Posterior vena cava (tissue), 2 donors: ENCODE results near the gene LNX1. TPM values are rescaled to one million over a fixed set of nuclear protein-coding genes. Genes with fewer than 3 reads are reported as not detected.
"Not testable (repeated sequence)": the region's sequence is repeated elsewhere in the genome, so short reads cannot be mapped to it uniquely, and the experiment has no call there.

Experiments used
- DNase-seq: peaks from one replicate; pipeline ENCODE4 v3.0.0-alpha.2; 2020; ENCODE audit warnings: low spot score
- intact Hi-C, 2 donors: fragments of 100-400 bp; cut with DNase I; formaldehyde crosslinking; loops; one replicate each; pipeline versions ENCODE4 v1.14.1 to v1.14.2; 2022 to 2023
- total RNA-seq, 2 donors: library from RNA; stranded (reverse); fragmentation: NEBNext Ultra II Directional; extraction: Animal tissue kit (Norgen Biotek cat#: 25700); gene quantifications; one replicate each; pipeline ENCODE4 v1.2.1, GENCODE V29; 2021
- donor health status: DM: yes; HTN: yes; CAD: no.
- donor health status: DM: yes; HTN: yes; CAD: no.

Gene LNX1
- total RNA-seq, 2 donors from 2014 or later, result 3.7 to 4.7 TPM

DNA sequence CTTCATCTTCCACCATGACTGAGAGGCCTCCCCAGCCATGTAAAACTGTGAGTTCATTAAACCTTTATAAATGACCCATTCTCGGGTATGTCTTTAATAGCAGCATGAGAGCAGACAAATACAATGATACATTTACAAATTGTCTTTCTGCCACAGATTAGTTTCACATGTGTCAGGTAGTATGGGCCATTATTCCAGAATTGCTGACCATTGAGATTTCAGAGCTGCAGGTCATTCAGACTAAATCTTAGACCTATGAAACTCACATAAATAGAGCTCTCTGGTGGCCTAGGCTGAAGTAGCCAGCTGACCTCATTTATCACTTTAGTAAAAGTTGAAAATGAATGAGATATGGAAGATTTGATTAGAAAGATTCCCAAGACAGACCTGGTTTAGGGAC lies 108.0 kb downstream of the LNX1 start:
- intact Hi-C loops, result no loop called here

DNA sequence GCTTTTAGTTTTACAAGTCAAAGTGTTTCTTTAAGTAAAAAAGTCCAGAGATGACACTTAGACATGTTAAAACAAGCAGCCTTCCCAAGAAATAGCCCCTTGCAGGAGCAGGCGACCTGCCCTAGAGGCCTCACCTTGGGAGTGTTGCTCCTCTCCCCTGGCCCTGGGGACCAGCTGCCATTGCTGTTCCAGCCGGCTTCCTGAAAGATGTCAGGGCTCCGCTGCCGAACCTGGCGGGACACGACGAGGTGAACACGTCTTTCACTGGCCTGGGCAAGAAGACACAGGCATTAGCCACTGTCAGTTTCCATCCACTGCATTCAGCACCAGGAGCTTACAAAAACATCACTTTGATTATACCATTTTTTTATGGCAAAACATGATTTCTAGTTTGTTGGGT lies 109.7 kb downstream of the LNX1 start:
- DNase-seq, result no peak
- intact Hi-C loops, result no loop called here

More for the DNA sequence above, 108.0 kb downstream of the LNX1 start:
- no peak for DNase-seq

GRCh38 chr4:53480909-53481308 lies 110.4 kb downstream of the LNX1 start:
- no peak for DNase-seq
- intact Hi-C loops, result no loop called here

DNA sequence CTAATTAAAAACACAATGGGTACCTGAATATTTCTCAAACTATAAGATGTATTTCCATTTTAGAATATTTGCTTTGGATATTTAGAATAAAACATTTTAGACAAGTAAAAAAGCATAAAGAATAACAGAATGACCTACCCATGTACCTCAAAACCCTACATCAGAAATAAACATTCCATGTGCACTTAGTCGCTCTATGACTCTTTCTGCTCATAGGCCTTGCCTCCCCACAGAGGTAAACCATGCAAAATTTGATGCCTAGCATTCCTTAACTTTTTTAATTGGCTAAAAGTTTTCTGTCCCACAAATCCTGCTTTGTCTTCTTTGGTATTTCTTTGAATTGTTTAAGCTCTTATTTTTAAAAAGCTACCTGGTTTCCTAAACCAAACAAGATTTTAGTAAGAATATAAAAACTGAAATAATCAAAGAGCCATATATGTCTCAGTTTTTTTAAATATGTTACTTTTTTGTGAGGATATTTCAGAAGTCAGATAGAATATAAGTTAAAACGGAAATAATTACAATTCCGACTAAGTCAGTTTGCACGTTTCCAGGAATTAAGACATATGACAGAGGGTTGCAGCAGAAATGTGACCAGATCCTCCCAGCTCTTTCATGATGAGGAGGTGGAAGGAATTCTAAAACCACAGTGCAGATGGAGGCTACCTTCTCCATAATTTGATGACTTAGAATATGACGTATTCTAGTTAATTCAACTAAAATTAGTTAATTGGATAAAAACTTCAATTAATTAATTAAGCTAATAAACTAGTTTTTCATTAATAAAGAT lies 111.4 kb downstream of the LNX1 start:
- DNase-seq, result no peak
- intact Hi-C loops, result no loop called here

DNA sequence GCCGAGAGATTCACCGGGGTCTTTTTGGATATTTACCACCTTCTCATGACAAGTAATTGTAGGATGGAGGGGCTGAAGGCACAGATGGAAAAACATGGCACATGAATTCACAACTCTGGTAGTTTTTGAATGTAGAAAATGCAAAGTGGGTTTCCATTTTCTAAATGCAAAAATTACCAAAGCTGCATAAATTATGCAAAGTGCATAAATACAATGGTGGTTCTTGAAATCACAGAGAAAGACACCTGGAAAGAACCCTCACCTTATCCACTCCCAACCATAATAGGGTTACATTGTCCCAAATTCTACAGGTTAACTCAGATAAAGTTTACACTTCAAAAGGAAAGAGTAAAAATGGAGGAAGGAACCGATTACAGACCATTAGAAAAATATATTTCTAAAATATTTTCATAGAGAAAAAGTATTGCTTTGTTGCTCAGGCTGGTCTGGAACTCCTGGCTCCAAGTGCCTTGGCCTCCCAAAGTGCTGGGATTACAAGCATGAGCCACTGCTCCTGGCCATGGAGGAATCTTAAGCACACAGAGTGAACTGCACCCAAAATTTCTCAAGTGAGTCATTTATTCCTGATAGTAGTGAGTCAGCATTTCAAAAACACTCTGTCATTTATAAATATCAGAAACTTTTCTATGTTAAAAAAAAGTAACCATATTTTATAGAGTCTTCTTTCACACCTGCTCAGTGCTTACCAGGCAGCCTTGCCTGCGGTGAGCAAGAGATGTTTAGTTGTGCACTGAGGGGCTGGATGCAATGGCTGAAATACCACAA lies 112.4 kb downstream of the LNX1 start:
- DNase-seq, result no peak
- intact Hi-C loops, result no loop called here

DNA sequence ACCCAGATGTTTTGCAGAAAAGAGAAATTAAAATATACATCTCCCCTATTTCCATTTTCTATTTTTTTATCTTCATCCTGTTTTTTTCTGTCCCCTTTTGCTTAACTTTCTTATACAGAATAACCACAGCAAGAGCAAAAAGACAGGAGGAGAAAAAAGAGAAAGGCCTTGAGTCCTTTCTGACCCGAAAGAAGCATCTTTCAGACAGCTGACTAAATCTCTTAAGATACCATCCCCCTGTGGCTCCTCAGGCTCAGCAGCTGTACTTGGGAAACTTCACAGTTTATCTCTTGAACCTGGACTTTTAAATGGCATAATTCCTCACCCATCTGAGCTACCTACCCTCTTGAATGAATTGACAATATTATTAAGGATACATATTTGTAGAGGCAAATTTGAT lies 113.7 kb downstream of the LNX1 start:
- intact Hi-C loops, result no loop called here
- DNase-seq, result no peak

GRCh38 chr4:53477038-53477565 lies 114.2 kb downstream of the LNX1 start:
- DNase-seq, result no peak
- intact Hi-C loops, result no loop called here

- peak; percentile 86 for DNase-seq
- intact Hi-C loops, result no loop called here
Measured at GRCh38 chr4:53476232-53477037, 114.9 kb downstream of the LNX1 start.

- intact Hi-C loops, DNase-seq: not testable (repeated sequence)
Measured at GRCh38 chr4:53466576-53466975, 124.7 kb downstream of the LNX1 start.

DNA sequence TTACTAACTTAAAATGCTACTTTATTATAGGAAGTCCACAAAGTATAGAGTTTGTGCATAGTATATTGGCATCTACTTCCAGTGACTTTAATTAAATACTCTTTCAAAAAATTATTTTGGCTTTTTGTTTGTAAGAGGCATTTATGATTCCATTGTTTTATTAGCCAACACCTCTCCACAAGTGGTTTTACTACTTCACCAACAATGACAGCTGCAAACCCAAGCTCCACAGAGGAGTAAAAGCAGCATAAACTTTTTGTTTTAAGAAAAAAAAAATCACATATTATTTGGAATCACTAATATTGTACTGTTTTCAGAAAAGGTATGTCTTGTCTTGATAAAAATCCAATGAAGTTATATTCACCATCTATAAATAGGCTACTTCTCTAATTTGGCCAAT lies 125.4 kb downstream of the LNX1 start:
- intact Hi-C loops, result no loop called here
- no peak for DNase-seq

DNA sequence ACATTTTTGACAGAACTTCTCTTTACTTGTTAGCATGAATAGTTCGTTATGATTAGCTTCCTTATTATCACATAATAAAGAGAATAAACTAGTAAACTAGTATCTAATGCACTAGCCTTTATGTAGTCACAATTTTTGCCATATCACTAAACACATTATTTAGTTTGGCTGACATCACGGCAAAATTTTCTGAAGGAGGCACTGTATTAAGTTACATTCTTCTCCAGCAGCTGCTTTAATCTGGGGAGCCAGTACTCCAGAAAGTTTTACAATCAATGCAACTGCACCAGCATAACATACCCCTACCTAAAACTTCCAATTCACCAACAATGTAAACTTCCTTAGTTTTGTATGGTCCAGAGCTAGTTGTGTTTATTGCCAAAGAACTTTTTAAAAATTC lies 126.0 kb downstream of the LNX1 start:
- intact Hi-C loops, result no loop called here
- no peak for DNase-seq

DNA sequence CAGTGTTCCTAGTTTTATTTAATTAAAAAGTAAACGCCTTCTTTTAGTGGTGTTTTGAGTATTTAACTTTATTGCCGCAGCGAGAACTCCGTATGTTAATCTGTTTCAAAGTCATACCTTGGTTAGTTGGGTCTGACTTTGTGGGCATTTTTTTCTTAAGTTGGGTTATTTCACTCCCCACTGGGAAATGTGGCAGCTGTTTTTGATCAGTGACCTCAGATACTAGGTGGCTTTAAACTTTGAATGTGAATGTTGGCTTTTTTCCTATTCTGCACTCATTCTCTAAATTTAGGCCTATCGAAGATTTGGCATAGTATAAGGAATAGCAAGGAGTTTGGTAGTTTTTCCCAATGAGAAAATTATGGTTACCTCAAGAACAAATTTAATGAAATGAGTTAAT lies 127.9 kb downstream of the LNX1 start:
- intact Hi-C loops, result no loop called here

DNA sequence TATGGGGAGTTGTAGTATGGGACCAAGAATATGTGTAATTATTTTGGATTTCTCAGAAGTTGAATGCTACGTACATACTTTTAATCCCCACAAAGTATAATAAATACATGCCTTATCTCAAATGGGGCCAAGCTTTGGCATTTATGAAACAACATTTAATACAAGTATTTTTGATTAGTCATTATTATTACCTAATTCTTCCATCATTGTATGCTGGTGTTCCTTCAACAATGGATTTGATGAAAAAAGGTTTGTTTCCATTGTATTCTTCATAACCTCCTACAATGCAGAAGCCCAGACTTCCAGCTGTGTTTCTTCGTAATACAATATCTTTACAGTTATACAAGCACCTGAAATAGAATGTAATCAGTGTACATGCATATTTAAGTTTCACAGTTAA lies 130.0 kb downstream of the LNX1 start:
- DNase-seq, result no peak

More for the DNA sequence above, 127.9 kb downstream of the LNX1 start:
- no peak for DNase-seq

DNA sequence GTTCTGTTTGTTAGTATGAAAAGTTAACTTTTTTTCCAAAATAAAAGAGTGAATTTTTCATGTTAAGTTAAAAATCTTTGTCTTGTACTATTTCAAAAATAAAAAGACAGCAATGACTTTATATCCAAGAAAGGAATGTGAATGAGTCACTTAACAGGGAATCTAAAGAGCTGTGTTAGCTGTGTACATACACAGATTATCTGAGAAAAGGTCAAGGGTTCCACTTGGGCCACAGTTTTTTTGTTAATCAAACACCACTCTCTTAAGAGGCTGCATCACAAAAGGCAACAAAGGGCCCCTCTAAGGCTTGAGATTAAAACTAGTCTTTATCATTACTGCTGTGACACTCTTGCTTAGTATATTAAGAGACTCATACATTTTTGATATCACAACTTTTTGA lies 131.7 kb downstream of the LNX1 start:
- intact Hi-C loops, result no loop called here
- no peak for DNase-seq

More for the DNA sequence above, 130.0 kb downstream of the LNX1 start:
- intact Hi-C loops, result no loop called here

DNA sequence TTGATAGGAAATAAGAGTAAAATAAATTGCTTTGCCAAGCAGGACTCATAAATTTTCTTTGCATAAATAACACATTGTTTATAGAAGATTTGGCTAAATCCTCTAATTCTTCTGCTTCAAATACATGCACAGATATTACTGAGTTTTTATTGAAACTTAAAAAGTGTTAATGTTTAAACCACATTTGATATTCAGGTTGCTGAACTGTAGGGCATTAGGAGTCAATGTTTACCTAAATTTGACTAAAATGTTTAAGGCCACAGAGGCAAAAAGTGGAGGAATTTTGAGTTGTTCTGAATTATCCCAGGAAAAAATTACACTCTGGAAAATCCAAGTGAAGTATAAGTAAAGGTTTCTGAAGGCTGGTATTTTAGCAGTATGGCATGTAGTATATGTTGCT lies 135.1 kb downstream of the LNX1 start:
- intact Hi-C loops, result no loop called here
- DNase-seq, result no peak

GRCh38 chr4:53455766-53456165 lies 135.5 kb downstream of the LNX1 start:
- intact Hi-C loops, result no loop called here
- no peak for DNase-seq

GRCh38 chr4:53453385-53453784 lies 137.9 kb downstream of the LNX1 start:
- no peak for DNase-seq
- intact Hi-C loops, result no loop called here

- intact Hi-C loops, result no loop called here
- DNase-seq, result no peak
Measured at GRCh38 chr4:53450773-53451172, 140.5 kb downstream of the LNX1 start.

DNA sequence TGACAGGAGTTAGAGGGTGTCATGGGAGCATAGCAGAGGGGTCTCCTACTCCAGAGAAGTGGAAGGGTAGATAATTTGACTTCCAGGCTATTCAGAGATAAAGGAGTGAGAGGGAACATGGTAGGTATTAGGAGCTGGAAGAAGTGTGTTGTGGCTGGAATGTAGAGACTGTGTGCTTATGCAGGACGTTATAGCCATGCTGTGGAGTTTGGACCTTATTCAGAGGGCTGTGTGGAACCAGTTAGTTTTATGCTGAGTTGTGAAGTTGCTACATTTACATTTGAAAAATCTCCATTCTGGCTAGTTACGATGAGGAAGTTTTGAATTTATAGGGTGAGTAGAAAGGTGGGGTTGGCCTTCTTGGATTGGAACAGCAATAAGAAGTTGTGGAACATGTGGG lies 146.3 kb downstream of the LNX1 start:
- intact Hi-C loops, result no loop called here
- no peak for DNase-seq

DNA sequence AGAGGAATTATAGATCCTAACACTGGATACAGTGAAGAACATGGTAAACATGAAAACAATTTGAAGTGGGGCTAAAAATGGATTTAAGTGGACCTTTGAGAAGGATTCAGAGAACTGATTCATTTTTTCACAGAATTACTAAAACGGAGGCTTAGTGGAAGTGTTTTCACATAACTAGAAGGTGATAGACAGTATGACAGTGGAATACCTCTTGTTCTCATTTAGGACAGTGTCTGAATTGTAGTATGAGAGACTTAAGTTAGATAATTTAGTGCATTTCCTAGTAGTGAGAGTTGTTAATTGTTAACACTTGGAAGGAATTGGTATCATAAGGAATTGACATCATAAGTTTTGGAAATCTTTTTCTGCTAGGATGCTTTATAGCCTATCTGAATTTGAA lies 149.7 kb downstream of the LNX1 start:
- DNase-seq, result no peak

More for the DNA sequence above, 149.7 kb downstream of the LNX1 start:
- intact Hi-C loops, result no loop called here
